GM11168 (cell line): Measurements from ENCODE around the gene FBXO36.

ENCODE experiments used
- in situ Hi-C: fragments of 300-500 bp; cut with MboI; formaldehyde crosslinking; loops from one replicate; pipeline ENCODE4 v1.12.0; 2022; ENCODE audit warnings: low sequenced_read_pairs; ENCODE audit not compliant: unreplicated experiment

FBXO36 gene

DNA sequence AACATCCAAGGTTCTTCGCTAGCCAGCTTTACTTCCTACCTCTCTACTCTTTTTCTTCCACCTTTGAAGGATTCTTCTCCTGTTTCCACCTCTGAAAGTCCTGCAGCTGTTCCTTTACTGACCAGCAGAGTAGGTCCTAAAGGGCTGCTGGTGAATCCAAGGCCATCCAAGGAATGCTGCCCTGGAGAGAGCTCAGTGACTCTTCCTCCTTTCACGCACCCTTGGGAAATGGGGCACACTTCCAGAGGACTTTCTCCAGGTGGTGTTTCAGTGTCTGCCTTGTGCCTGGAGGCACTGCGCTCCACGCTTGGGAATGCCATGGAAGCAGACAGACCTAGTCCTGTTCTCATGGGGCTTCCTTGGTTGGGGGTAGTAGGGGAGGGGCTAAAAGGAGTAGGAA lies 101.0 kb downstream of the FBXO36 start:
- in situ Hi-C loops, result loop anchor here (25.0 kb wide), 1 partner anchor 589 kb away; no protein-coding TSS in a partner anchor

DNA sequence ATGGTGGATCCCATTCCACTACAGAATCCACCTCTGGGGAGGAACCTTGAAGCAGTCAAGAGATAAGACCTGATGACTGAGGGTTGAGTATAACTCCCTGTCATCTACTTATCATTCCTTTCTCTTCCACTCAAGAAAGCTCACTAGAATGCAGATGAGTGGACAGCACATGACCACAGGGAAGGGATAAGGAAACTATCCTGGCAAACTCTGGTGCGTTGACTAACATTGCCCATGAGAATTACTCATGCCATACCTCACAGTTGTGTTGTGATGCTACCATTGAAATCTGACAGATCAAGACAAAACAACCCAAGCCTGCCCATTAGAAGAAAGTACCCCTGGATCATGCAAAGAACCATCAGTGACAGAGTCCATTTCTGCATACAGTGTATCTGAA lies 119.9 kb downstream of the FBXO36 start:
- in situ Hi-C loops, result no loop called here

DNA sequence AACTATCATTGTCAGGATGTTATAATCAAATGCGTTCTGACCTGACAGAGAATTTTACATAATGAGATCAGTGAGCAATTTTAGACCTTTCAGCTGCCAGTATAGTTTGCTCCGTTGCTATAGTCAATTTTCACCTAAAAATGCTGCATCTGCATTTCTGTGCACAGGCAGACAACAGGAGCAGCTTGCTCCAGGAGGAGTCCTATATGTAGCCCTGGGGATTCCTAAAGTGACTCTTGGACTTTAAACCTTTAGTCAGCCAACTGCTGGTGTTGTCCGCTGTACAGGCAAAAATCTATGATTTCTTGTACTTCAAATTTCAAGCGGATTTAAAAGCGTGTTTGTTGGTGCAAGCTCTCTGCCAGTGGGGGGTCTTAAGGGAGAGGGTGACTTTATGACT lies 120.7 kb downstream of the FBXO36 start:
- in situ Hi-C loops, result no loop called here

DNA sequence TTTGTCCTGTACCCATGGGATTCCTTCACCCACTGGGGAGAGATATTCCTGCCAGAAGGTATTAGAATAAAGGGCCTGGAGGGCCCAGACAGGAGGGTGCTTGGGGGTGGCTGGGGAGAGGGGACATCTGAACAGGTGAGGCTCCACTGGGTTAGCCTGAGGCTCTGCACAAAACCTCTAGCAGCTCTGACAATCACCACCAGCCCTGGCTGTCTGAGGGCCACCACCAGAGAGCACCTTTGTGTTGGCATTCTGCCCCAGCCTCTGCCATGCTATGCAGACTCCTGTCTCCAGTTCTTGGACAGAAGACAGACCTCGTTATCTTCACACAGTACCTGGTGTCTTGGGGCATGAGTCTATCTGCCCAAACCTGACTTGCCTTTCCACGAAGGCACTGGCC lies 121.2 kb downstream of the FBXO36 start:
- in situ Hi-C loops, result no loop called here

DNA sequence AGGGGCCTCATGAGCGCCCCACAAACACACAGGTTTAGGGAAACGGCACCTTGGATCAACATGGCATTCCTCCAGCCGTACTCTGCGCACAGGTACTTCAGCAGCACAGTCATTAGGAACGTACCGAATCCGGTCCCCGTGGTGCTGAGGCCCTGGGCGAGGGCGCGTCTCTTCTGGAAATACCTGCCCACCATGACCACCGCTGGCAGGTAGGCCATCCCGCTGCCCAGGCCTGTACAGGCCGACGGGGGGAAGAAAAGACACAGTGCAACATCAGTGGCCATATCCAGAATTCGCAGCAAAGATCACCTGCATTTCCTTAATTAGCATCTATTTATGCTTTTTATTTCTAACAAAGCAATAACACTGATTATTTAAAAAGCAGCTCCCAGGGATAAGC lies 124.2 kb downstream of the FBXO36 start:
- in situ Hi-C loops, result no loop called here

DNA sequence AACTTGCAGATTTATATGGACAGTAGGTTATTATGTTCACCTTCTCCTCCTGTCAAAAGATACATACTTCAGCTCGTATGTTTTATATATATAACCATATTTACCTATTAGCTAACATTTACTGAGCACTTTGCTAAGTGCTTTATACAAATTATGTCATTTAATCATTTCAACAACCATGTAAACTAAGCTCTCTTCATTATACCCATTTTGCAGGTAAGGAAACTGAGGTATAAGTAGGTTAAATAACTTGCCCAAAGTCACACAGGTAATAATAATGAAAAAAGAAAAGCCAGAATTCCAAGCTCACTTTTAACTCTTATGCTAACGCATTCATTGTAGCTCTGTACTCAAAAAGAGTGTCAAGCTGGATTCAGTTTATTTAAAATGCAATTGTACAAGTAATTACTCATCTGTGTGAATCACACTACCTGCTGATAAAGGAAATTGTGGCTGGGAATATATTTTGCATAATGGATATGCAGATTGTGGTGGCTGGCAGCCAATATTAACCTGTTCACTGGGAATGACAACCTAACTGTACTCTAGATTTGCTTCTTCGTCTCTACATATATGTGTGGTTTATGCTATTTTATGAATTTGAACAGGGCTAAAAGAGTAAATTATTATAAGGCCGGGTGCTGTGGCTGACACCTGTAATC lies 125.8 kb downstream of the FBXO36 start:
- in situ Hi-C loops, result no loop called here

DNA sequence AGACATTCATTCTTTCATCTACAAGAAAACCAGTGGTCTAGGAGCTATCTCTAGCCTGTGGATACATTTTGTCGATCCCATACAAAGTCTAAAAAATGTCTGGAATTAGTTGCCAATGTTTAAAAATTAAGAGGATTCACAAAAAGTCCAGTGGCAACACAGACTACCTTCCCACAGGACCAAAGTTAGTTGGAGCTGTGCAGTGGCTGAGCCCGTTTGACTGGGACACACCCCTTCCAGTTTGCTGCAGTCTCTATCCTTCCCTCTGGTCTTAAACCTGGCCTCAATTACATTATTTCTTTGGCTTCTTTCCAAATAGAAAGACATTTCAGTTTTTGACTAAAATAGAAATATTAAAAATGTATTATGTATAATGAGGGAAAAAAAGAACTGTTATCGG lies 127.8 kb downstream of the FBXO36 start:
- in situ Hi-C loops, result no loop called here

DNA sequence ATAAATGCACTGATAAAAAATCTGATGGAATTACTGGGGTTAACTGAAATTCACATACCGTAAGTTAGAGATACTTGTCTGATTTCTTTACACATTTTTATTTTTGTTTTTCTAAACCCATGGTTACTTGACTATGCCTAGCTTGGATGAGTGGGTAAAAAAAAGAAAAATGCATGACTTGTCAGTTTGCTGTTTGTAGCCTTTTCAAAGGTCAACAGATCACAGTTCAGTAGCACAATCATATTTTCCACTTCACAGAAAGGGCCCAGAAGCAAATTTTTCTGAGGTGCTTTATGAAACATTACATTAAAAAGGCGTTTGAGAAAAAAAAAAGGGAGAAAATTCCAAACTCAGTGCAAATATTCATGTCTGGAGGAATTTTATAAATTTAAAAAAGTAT lies 130.0 kb downstream of the FBXO36 start:
- in situ Hi-C loops, result no loop called here

DNA sequence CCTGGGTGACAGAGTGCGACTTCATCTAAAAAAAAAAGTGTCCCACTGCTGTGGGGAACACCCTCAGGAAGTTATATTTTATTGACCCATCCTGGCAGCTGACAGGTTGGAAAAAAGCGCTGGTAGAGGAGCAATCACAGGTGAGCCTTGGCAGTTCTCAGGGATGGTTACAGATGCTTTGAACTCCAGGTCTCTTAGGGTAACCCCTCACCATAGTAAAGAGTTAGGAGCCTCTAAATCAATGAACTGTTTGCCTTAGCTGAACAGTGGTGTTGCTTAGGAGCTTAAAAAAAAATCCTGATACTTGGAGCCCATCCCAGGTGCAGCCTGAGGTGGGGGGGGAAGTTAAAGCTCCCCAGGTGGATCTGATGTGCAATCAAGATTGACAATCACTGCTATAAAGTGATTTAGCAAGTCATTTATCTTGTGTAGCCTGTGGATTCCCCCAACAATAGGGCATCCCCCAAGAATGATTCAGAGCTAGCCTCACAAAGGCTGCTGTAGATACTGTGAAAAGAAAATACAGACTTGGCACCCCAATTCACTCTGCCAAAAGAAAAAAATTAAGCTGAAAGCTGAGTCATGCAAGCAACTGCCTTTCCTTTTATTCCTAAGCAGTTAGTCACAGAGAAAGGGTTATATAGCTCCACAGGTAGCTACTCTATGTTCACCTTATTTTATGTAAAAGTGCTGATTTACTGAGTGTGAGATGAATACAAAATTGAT lies 131.6 kb downstream of the FBXO36 start:
- in situ Hi-C loops, result no loop called here

DNA sequence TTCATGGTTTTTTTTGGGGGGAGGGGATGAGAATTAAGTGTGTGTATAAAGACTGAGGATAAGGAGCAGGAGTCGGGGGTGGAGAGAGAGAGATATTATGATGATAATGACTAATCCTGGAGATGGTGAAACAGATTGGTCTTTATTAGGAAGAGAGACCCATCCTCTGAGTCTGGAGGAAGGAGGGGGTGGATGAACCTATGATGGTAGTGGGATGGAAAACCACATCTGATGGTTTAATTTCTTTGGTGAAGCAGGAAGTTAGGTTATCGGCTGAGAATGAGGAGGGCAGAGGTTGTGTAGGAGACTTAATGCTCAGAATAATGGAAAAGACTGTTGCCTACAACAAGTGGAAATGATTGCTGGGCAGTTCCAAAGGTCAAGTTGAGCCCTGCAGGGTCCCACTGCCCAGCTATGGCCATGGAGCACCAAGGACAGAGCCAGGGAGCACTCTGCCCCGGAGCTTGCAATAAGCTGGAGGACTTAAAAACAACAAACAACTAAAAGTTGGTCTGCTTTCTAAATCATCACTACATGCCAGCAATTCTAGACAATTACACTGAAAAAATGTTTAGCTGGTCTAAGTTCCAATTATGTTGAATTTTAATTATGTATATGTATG lies 138.5 kb downstream of the FBXO36 start:
- in situ Hi-C loops, result no loop called here
